HG02884 (cell line): ENCODE results near the gene WDTC1.
A peak's percentile ranks its signal among the peaks of the same experiment; 100 is the strongest.
"Not testable (repeated sequence)": the region's sequence is repeated elsewhere in the genome, so short reads cannot be mapped to it uniquely, and the experiment has no call there.

Experiments used
- ATAC-seq: cut with Tn5 transposase; IDR thresholded peaks from one replicate; pipeline ENCODE4 v1.9.1; 2021; ENCODE audit warnings: mild to moderate bottlenecking, moderate library complexity; ENCODE audit not compliant: unreplicated experiment

Gene WDTC1

DNA sequence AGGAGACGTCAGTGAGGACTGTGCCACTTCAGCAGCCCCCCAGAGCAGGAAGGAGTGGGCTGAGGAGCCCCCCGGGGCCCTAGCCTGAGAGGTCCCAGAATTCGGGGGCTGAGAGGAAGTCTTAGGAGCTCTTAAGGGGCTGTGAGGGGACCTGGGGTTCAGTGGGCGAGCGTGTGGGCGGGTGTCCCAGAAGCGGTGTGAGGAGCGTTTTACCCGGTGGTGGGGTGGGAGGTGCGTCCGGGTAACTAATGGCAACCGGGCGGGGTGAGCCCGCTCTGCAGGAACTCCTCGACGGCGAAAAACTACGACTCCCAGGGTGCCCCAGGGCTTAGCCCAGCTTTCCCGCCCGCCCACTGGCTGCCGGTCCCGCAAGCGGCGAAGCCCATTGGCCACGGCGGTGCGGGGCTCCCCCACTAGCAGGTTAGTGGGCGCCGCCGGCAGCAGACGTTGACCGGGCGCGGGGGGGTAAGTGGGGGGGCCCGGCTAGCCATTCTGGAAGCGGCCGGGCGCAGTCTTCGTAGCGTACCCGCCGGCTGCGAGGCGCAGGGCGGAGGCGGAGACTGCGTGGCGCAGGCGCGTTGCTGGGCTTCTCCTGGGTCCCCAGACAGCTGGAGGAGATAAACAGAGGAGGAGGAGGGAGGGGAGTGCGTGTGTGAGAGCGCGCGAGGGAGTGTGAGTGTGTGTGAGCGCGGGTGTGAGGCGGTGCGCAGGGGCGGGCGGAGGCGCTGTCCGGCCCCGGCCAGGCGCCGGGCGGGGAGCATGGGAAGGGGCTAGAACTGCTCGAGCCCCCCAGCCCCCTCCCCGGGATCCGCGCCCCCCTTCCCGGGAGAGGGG is at the start of gene WDTC1:
Gene WDTC1, plus strand, starts transcription at position 584 of the 834 bp plus-strand sequence. CDS start 26,423 bp downstream, outside the sequence.
- ATAC-seq: peak; percentile 88

GRCh38 chr1:27184665-27185064 is 49.8 kb upstream of the WDTC1 start:
- ATAC-seq: not testable (repeated sequence)

GRCh38 chr1:27192039-27192529 is 42.3 kb upstream of the WDTC1 start:
- ATAC-seq: no peak

GRCh38 chr1:27193194-27193593 is 41.2 kb upstream of the WDTC1 start:
- ATAC-seq: no peak

- no peak for ATAC-seq
Measured at GRCh38 chr1:27201295-27201694, 33.1 kb upstream of the WDTC1 start.

DNA sequence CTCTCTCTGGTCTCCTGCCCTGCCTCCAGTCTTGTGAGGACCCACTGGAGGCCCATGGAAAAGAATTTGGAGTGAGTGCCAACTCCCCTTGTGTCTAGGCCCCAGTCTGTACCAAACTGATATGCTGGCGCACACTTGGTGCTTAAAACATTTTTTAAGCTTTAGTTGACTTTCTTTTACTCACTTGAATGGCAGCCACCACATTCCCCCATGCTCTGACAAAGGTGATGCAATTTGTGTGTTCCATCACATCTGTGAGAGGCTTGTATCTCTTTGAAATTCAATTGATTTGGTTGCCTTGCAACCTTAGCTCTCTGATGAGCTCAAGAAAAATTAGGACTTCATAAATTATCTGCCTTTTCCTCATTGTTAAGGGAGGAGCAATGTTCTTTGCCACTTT is 30.5 kb upstream of the WDTC1 start:
- no peak for ATAC-seq

- ATAC-seq: not testable (repeated sequence)
Measured at GRCh38 chr1:27207238-27207637, 27.2 kb upstream of the WDTC1 start.

DNA sequence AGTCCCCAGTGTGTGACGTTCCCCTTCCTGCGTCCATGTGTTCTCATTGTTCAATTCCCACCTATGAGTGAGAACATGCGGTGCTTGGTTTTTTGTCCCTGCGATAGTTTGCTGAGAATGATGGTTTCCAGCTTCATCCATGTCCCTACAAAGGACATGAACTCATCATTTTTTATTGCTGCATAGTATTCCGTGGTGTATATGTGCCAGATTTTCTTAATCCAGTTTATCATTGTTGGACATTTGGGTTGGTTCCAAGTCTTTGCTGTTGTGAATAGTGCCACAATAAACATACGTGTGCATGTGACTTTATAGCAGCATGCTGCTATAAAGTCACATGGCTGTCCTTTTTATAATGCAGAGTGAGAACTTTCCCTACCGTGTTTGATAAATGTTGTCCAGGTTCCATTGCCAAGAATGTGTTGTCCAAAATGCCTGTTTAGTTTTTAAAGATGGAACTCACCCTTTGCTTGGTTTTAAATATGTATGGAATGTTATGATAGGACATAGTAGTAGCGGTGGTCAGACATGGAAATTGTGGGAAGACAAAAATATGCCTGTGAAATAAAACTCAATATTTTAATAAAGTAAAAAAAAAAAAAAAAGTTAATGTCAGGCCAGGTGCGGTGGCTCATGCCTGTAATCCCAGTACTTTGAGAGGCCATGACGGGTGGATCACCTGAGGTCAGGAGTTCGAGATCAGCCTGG is 26.1 kb upstream of the WDTC1 start:
- not testable (repeated sequence) for ATAC-seq

DNA sequence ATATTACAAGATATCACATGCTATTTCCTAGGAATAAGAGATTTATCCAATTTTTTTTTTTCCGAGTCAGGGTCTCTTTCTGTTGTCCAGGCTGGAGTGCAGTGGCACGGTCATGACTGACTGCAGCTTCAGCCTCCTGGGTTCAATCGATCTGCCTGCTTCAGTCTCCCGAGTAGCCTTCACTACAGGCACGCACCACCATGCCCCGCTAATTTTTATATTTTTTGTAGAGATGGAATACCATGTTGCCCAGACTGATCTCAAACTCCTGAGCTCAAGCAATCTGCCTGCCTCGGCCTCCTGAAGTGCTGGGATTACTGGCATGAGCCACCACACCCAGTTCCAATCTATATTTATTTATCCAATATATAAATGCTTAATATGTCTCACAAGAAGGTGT is 18.0 kb upstream of the WDTC1 start:
- ATAC-seq: no peak

DNA sequence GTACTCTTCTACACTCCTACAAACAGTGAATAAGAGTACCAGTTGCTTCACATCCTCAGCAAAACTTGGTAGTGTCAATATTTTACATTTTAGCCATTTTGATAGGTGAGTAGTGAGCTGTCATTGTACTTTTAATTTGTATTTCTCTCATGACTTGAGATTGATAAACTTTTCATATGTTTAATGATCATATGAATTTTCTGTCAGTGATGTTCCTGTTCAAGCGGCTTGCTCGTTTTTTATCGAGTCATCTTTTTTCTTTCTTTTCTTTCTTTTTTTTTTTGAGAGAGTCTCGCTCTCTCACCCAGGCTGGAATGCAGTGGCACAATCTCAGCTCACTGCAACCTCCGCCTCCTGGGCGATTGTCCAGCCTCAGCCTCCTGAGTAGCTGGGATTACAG is 17.0 kb upstream of the WDTC1 start:
- no peak for ATAC-seq

DNA sequence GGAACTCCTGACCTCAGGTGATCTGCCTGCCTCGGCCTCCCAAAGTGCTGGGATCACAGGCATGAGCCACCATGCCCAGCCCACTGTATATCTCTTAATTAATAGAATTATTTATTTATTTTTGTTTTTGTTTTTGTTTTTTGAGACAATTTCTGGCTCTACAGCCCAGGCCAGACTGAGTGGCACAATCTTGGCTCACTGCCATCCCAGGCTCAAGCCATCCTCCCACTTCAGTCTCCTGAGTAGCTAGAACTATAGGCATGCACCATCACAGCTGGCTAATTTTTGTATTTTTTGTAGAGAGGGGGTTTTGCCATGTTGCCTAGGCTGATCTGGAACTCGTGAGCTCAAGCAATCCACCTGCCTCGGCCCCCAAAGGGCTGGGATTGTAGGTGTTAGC is 15.7 kb upstream of the WDTC1 start:
- ATAC-seq: no peak

- no peak for ATAC-seq
Measured at GRCh38 chr1:27220096-27220495, 14.3 kb upstream of the WDTC1 start.

DNA sequence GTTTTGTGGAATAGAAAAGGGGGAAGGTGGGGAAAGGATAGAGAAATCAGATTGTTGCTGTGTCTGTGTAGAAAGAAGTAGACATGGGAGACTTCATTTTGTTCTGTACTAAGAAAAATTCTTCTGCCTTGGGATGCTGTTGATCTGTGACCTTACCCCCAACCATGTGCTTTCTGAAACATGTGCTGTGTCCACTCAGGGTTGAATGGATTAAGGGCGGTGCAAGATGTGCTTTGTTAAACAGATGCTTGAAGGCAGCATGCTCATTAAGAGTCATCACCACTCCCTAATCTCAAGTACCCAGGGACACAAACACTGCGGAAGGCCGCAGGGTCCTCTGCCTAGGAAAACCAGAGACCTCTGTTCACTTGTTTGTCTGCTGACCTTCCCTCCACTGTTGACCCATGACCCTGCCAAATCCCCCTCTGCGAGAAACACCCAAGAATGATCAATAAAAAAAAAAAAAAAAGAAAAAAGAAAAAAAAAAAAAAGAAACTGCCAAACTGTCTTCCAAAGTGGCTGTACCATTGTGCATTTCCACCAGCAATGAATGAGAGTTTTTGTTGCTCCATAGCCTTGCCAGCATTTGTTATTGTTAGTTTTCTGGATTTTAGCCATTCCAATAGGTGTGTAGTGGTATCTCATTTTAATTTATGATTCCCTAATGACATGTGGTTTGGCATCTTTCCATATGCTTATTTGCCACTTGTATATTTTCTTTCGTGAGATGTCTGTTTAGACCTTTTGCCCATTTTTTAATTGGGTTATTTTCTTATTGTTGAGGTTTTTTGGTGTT is 13.5 kb upstream of the WDTC1 start:
- ATAC-seq: not testable (repeated sequence)

DNA sequence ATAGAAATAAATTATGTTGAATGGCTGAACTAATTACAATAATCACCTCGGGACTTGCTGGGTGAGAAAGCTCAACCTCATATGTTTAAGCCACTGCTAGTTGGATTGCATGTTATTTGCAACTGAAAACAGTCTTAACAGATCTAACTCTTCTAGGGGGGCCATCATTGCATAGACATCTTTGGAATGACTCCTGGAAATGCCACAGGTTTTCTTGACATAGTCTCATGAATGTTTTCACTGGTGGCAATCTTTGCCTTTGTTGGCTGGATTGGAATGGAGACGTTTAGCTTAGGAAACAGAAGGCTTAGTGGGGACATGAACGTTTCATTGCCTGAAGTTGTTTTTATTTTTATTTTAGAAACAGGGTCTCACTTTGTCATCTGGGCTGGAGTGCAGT is 8.8 kb upstream of the WDTC1 start:
- ATAC-seq: no peak

GRCh38 chr1:27227765-27228164 is 6.7 kb upstream of the WDTC1 start:
- no peak for ATAC-seq

- ATAC-seq: no peak
Measured at GRCh38 chr1:27233667-27234048, 774 bp upstream of the WDTC1 start.

- no peak for ATAC-seq
Measured at GRCh38 chr1:27235827-27236226, 1.4 kb downstream of the WDTC1 start.

DNA sequence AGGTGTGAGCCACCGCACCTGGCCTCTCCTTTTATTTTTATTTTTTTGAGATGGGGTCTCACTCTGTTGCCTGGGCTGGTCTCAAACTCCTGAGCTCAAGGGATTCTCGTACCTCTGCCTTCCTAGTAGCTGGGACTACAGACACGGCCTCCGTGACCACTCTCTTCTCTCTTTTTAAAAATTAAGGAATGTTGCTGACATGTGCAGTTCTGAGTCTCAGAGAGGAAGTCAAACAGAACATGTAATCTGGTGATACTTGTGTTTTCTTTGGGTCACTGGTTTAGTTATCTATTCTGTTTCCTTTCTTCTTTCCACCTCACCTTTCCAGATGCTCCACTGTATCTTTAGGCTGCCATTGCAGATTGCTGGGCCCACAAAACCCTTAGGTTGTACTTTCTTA is 2.7 kb downstream of the WDTC1 start:
- no peak for ATAC-seq

- no peak for ATAC-seq
Measured at GRCh38 chr1:27238032-27238431, 3.6 kb downstream of the WDTC1 start.

- ATAC-seq: no peak
Measured at GRCh38 chr1:27241677-27242076, 7.2 kb downstream of the WDTC1 start.

DNA sequence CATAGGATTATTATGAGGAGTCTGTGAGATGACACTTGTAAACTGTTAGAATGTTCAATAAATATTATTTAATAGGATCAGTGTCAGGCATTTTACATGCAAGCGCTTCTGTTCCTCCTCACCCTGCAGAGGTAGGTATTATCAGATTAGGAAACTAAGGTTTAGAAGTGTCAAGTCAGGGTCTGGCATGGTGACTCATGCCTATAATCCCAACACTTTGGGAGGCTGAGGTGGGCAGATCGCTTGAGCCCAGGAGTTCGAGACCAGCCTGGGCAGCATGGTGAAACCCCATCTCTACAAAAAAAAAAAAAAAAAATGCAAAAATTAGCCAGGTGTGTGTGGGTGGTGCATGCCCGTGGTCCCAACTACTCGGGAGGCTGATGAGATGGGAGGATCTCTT is 9.2 kb downstream of the WDTC1 start:
- ATAC-seq: not testable (repeated sequence)
